Measurements from ENCODE around the gene FNDC3A. TPM values are rescaled to one million over a fixed set of nuclear protein-coding genes. Genes with fewer than 3 reads are reported as not detected.

FNDC3A gene
- total and polyA plus RNA-seq, 4 donors = 48.4 to 115 (median 71.9) TPM

DNA sequence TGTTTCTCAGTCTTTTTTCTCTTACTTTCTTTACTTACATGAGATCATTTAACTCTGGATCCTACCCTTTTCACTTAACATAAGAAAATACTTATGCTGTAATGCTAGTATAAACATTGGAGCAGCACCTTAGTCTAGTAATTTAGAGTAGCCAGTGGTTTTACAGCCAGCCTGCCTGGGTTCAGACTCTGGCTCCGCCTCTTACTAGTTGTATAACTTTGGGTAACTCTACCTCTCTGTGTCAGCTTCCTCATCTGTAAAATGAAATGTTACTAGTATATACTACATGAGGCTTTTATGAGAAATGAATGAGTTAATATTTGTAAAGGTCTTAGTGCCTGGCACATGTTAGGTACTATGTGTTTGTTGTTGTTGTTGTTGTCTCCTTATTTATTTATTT lies 277.6 kb downstream of the FNDC3A start:
- H3K27ac ChIP-seq (ENCODE audit: low read depth, low read length) = no peak overlapping the region
- H3K9me3 ChIP-seq (ENCODE audit: control insufficient read depth, insufficient read depth, low read length) = no peaks in the 10 kb centered on the region
- no peak overlapping the region for H3K4me3 ChIP-seq (ENCODE audit: low read depth, low read length)
- no peaks in the 10 kb centered on the region for H3K27me3 ChIP-seq (ENCODE audit: control insufficient read depth, insufficient read depth, low read length)
- no CpG with 5 or more reads among the region's 1 CpG for WGBS (ENCODE audit: insufficient coverage)
- no peak for DNase-seq (ENCODE audit: low read depth in 4 of 6, low spot score in 6 of 6)
- peaks cover 4% of the 10 kb centered on the region for H3K36me3 ChIP-seq (ENCODE audit: control insufficient read depth, insufficient read depth, low read length)
- H3K4me1 ChIP-seq (ENCODE audit: control insufficient read depth, insufficient read depth, low read length) = no peaks in the 10 kb centered on the region

DNA sequence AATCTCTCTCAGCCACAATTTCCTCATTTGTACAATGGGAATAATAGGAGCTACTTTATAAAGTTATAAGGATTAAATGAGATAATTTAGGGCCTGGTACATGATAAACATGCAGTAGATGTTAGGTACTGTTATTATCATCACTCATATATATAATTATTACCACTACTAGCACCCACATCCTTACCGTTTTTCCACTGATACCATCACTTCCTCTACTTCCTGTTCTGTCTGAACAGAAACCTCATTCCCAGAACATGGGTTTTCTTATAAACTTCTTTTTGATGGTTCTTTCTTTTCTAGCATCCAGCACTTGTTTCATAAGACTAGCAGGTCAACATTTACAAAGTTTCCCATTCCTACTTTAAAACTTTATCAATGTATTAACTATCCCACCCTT lies 278.3 kb downstream of the FNDC3A start:
- no peaks in the 10 kb centered on the region for H3K9me3 ChIP-seq (ENCODE audit: control insufficient read depth, insufficient read depth, low read length)
- 100% methylated on average over 1 of the region's 1 CpG for WGBS (ENCODE audit: insufficient coverage)
- H3K27me3 ChIP-seq (ENCODE audit: control insufficient read depth, insufficient read depth, low read length) = no peaks in the 10 kb centered on the region
- H3K27ac ChIP-seq (ENCODE audit: low read depth, low read length) = no peak overlapping the region
- peaks cover 4% of the 10 kb centered on the region for H3K36me3 ChIP-seq (ENCODE audit: control insufficient read depth, insufficient read depth, low read length)
- no peak overlapping the region for H3K4me3 ChIP-seq (ENCODE audit: low read depth, low read length)
- H3K4me1 ChIP-seq (ENCODE audit: control insufficient read depth, insufficient read depth, low read length) = no peaks in the 10 kb centered on the region
- no peak for DNase-seq (ENCODE audit: low read depth in 4 of 6, low spot score in 6 of 6)

DNA sequence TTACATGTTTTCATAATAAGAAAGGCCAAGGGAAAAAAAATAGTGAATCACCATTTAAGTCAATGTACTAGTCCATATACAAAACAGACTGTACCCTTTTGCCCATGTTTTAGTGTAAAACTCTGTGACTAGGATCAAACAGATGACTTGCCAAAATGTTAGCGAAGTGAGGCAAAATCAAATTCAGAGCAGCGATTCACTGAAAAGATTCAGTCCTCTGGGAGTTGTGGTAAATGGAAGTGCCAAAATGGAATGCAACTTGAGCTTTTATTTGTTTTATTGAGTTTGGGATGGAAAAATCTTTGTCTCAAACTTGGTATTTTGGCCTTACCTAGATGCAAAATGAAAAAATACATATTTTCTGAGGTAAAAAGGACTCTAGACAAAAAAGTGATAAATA lies 281.1 kb downstream of the FNDC3A start:
- no peaks in the 10 kb centered on the region for H3K4me1 ChIP-seq (ENCODE audit: control insufficient read depth, insufficient read depth, low read length)
- H3K27me3 ChIP-seq (ENCODE audit: control insufficient read depth, insufficient read depth, low read length) = no peaks in the 10 kb centered on the region
- H3K4me3 ChIP-seq (ENCODE audit: low read depth, low read length) = no peak overlapping the region
- no peaks in the 10 kb centered on the region for H3K9me3 ChIP-seq (ENCODE audit: control insufficient read depth, insufficient read depth, low read length)
- WGBS (ENCODE audit: insufficient coverage) = 85% methylated on average over 2 of the region's 2 CpGs
- peaks cover 8% of the 10 kb centered on the region for H3K36me3 ChIP-seq (ENCODE audit: control insufficient read depth, insufficient read depth, low read length)
- DNase-seq (ENCODE audit: low read depth in 4 of 6, low spot score in 6 of 6) = no peak
- H3K27ac ChIP-seq (ENCODE audit: low read depth, low read length) = no peak overlapping the region

DNA sequence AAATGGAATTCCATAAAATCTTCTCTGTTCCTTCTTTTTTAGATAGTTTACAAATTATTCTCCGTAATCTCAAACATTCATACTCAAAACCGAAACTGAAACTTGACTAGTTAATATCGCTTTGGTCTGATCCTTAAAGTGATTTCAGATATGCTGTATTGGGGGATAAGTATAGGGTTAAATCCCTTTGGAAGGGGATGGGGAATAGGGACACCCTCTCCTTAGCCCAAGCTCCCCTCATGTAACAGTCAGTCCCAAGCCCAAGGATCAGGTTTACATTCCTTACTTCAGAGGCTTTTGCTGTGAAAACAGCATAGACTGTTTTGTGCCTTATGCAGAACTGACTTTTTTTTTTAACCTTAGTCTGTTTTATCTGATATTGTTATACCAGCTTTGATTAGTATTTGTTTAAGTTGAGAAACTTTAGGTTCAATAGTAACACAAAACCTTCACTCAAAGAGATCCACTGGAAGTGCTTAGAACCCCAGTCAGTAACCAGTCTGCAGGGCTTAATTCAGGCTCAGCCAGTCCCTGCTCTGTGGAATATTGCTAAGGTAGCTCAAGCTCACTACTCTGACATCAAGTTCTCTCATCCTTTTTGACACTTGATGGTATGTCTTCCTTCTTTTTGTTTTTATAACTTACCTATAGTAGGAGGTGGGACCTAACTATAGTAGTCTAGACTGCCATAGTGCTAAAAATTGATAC lies 282.5 kb downstream of the FNDC3A start:
- no peaks in the 10 kb centered on the region for H3K4me1 ChIP-seq (ENCODE audit: control insufficient read depth, insufficient read depth, low read length)
- H3K9me3 ChIP-seq (ENCODE audit: control insufficient read depth, insufficient read depth, low read length) = no peaks in the 10 kb centered on the region
- H3K27me3 ChIP-seq (ENCODE audit: control insufficient read depth, insufficient read depth, low read length) = no peaks in the 10 kb centered on the region
- no peak overlapping the region for H3K27ac ChIP-seq (ENCODE audit: low read depth, low read length)
- H3K36me3 ChIP-seq (ENCODE audit: control insufficient read depth, insufficient read depth, low read length) = peaks cover 12% of the 10 kb centered on the region
- no peak overlapping the region for H3K4me3 ChIP-seq (ENCODE audit: low read depth, low read length)
- no CpG with 5 or more reads among the region's 3 CpGs for WGBS (ENCODE audit: insufficient coverage)
- DNase-seq (ENCODE audit: low read depth in 4 of 6, low spot score in 6 of 6) = no peak

Small RNAs within 50 kb of the gene (small RNA-seq; reads per million reads assigned to genes)
- gene COX7CP1 (ENCODE audit: low replicate concordance) (not detected), gene RNU6-60P (ENCODE audit: low replicate concordance) (not detected), gene RNY3P2 (ENCODE audit: low replicate concordance) (not detected)

Other genes with a start within 250 kb of the FNDC3A start
- not detected for gene MLNR, start 244.4 kb downstream of the FNDC3A start, total RNA-seq
- gene MLNR, start 244.4 kb downstream of the FNDC3A start, polyA plus RNA-seq (ENCODE audit: insufficient read length in 2 of 2) = under 1 TPM in 1 of 2 donors, not detected in 1; 0.21 TPM

Data from spinal cord (tissue), 10 donors.